ENCODE data around the gene COQ8A.

The COQ8A gene

DNA sequence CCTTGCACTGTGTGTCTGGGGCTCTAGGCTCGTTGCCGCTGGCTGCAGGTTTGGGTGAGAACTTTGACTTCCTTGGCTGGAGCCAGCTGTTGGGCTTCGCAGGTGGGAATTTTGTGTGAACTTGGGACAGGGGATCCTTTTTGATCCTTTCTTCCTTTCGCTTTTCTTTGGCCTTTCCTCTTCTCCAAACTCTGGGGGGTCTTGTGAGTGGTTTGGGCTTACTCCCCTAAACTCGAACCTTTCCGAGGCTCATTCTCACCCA is 643 bp downstream of the COQ8A start:
- TF ChIP-seq CTCF (IDR thresholded peaks at IDR 0.05; ENCODE audit: low read depth, low read length): no peak
- no peak for DNase-seq (ENCODE audit: extremely low read depth, low read depth)

DNA sequence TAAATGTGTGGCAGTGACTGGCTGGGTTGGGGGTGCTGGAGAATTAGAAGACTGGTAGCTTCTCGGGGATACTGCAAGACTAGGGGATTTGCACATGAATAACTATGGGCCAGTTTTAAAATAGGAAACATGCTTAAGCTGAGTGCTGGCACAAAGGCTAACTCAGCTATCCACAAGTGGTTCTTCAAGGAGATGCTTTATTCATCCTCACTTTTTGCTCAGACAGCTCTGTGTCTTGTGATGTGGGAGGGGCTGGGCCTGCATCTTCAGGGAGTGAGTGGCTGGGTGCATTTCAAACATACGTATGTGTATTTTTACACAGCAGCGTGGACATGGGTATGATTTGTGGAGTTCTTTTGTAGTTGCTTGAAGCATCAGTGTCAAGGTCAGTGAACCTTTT is 2.3 kb downstream of the COQ8A start:
- no peak for DNase-seq (ENCODE audit: extremely low read depth, low read depth)
- no peak for TF ChIP-seq CTCF (IDR thresholded peaks at IDR 0.05; ENCODE audit: low read depth, low read length)

GRCh38 chr1:226943156-226943555 is 3.1 kb downstream of the COQ8A start:
- no peak for TF ChIP-seq CTCF (IDR thresholded peaks at IDR 0.05; ENCODE audit: low read depth, low read length)
- no peak for DNase-seq (ENCODE audit: extremely low read depth, low read depth)

GRCh38 chr1:226943927-226944326 is 3.8 kb downstream of the COQ8A start:
- TF ChIP-seq CTCF (IDR thresholded peaks at IDR 0.05; ENCODE audit: low read depth, low read length): no peak
- no peak for DNase-seq (ENCODE audit: extremely low read depth, low read depth)

GRCh38 chr1:226945106-226945857 is 5.2 kb downstream of the COQ8A start:
- no peak for TF ChIP-seq CTCF (IDR thresholded peaks at IDR 0.05; ENCODE audit: low read depth, low read length)
- no peak for DNase-seq (ENCODE audit: extremely low read depth, low read depth)

DNA sequence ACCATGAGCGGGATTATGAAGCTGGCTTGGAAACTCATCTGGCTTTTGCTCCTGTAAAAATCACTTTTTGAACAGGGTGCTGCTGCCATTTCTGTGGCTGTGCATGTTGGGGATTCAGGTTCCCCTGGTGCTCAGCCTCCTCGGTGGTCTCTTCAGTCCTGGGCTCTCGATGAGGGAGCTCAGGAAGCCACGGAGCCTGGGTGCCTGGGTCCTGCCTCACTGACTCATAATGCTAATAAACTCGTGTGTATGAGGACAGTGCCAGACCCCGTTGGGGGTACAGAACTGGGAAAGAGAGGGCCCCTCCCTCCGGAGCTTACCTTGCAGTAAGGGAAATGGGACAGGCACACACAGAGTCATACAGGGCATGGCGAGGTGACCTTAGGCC is 5.8 kb downstream of the COQ8A start:
- DNase-seq (ENCODE audit: extremely low read depth, low read depth): no peak
- no peak for TF ChIP-seq CTCF (IDR thresholded peaks at IDR 0.05; ENCODE audit: low read depth, low read length)

GRCh38 chr1:226946285-226946684 is 6.2 kb downstream of the COQ8A start:
- TF ChIP-seq CTCF (IDR thresholded peaks at IDR 0.05; ENCODE audit: low read depth, low read length): no peak
- DNase-seq (ENCODE audit: extremely low read depth, low read depth): no peak
